Measurements from ENCODE around the gene DENND4B. TPM values are rescaled to one million over a fixed set of nuclear protein-coding genes. Genes with fewer than 3 reads are reported as not detected.

Gene DENND4B
- total and polyA plus RNA-seq, 10 of the 15 experiments (the other 5 are each of a cell fraction or from before 2014, with no cell fraction given) = 12.0 to 74.8 (median 22.7) TPM

DNA sequence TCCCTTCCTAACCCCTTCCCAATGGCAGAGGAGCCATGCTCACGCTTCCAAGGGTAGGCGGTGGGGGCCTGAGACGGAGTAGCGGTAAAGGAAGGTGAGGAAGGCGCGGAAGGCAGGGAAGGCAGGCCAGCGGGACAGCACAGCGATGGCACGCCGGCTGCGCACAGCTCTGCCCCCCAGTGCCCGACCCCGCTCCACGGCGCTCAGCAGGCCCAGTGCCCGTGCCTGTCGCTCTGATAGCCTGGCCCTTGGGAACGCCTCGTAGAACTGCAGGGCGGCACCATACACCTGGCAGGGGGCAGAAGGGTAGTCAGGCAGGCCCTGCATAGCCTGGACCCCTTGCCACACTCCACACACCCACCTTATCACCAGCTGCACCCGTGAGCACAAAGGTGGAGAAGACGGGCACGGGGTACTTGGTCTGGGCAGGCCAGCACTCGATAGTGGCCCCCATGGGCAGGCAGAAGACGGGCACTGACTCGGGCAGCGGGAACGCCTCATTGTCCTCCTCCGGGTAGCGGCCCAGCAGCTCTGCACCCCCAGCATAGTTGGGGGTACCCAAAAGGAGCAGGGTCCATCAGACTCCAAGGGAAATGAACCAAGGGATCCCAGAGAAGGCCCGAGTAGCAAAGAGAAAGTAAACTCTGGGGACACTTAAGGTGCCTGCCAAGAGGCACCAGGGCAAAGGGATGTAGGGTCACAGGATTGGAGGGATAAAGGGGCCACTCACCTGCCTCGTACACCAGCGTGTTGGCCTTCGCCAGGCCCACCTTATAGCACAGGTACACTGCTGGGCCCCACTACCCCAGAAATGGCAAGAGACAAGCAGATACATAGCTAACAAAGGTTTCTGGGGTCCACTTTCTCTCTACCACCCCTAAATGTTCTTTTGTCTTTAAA lies 4.4 kb downstream of the DENND4B start:
- DNase-seq (ENCODE audit: low read depth, low spot score) (no peak), FAIRE-seq (no peak), ATAC-seq (no peak)
- H3K27me3 ChIP-seq (replicated peaks in 1 of 2; ENCODE audit: control insufficient read depth in 2 of 2, insufficient read depth in 2 of 2, low read length in 1 of 2) = no peaks in the 10 kb centered on the region
- H3K4me2 ChIP-seq (ENCODE audit: control insufficient read depth, insufficient read depth) = no peak overlapping the region
- no peak overlapping the region for H3K27ac ChIP-seq (ENCODE audit: control insufficient read depth, insufficient read depth)
- intact Hi-C loops (cut with micrococcal nuclease; ENCODE audit: unreplicated experiment) = no loop called here
- POLR2A ChIA-PET = interaction anchor here (5.3 kb wide), 1 partner anchor 18 kb away, joined by 83 read pairs; the partner anchor contains the start of gene GATAD2B
- peaks cover 12 to 16% of the 10 kb centered on the region in 2 experiments; a peak in 3 of 4 replicates for H3K36me3 ChIP-seq (ENCODE audit: control insufficient read depth in 2 of 2, insufficient read depth in 2 of 2, low read length in 1 of 2)
- no peak overlapping the region for H3K4me3 ChIP-seq
- H3K9me3 ChIP-seq (replicated peaks; ENCODE audit: control insufficient read depth, insufficient read depth, low read length) = no peaks in the 10 kb centered on the region
- CTCF ChIA-PET = no interaction called here
- H3K4me1 ChIP-seq (ENCODE audit: control insufficient read depth, insufficient read depth, low read length) = peaks cover 15% of the 10 kb centered on the region
- TF ChIP-seq SREBF1 (IDR thresholded peaks at IDR 0.05; ENCODE audit: low read length) (no peak), NRF1 (conservative IDR thresholded peaks at IDR 0.05; ENCODE audit: low read depth, low read length) (no peak), ETV6 (conservative IDR thresholded peaks at IDR 0.05 in 1 of 2, IDR thresholded peaks at IDR 0.05 in 1 of 2; ENCODE audit: borderline replicate concordance in 1 of 2, low read depth in 1 of 2) (no peak), WRNIP1 (IDR thresholded peaks at IDR 0.05; ENCODE audit: borderline replicate concordance, low read depth, low read length) (no peak), RAD51 (IDR thresholded peaks at IDR 0.05) (no peak), TCF12 (IDR thresholded peaks at IDR 0.05; ENCODE audit: low read depth, low read length) (no peak), POU2F2 (IDR thresholded peaks at IDR 0.05; ENCODE audit: borderline replicate concordance, low read depth, low read length) (no peak), PAX5 (IDR thresholded peaks at IDR 0.05; ENCODE audit: borderline replicate concordance, low read depth, low read length) (no peak), ZNF384 (IDR thresholded peaks at IDR 0.05; ENCODE audit: borderline replicate concordance, low read depth, low read length) (no peak), NBN (IDR thresholded peaks at IDR 0.05) (no peak), SMAD1 (IDR thresholded peaks at IDR 0.05; ENCODE audit: low read depth, partially characterized antibody) (no peak), BMI1 (IDR thresholded peaks at IDR 0.05; ENCODE audit: borderline replicate concordance) (no peak), NFXL1 (IDR thresholded peaks at IDR 0.05; ENCODE audit: borderline replicate concordance) (no peak), CHD2 (IDR thresholded peaks at IDR 0.05; ENCODE audit: borderline replicate concordance, low read depth, low read length) (no peak), MEF2B (IDR thresholded peaks at IDR 0.05; ENCODE audit: partially characterized antibody, poor library complexity, severe bottlenecking) (no peak), EP300 (IDR thresholded peaks at IDR 0.05; ENCODE audit: borderline replicate concordance in 1 of 2, control insufficient read depth in 1 of 2, low read depth in 2 of 2, low read length in 2 of 2) (no peak), HDAC2 (IDR thresholded peaks at IDR 0.05) (no peak)
- TF ChIP-seq, protein P1, sequence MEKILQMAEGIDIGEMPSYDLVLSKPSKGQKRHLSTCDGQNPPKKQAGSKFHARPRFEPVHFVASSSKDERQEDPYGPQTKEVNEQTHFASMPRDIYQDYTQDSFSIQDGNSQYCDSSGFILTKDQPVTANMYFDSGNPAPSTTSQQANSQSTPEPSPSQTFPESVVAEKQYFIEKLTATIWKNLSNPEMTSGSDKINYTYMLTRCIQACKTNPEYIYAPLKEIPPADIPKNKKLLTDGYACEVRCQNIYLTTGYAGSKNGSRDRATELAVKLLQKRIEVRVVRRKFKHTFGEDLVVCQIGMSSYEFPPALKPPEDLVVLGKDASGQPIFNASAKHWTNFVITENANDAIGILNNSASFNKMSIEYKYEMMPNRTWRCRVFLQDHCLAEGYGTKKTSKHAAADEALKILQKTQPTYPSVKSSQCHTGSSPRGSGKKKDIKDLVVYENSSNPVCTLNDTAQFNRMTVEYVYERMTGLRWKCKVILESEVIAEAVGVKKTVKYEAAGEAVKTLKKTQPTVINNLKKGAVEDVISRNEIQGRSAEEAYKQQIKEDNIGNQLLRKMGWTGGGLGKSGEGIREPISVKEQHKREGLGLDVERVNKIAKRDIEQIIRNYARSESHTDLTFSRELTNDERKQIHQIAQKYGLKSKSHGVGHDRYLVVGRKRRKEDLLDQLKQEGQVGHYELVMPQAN (conservative IDR thresholded peaks at IDR 0.05) = no peak
- TF ChIP-seq, protein P2, sequence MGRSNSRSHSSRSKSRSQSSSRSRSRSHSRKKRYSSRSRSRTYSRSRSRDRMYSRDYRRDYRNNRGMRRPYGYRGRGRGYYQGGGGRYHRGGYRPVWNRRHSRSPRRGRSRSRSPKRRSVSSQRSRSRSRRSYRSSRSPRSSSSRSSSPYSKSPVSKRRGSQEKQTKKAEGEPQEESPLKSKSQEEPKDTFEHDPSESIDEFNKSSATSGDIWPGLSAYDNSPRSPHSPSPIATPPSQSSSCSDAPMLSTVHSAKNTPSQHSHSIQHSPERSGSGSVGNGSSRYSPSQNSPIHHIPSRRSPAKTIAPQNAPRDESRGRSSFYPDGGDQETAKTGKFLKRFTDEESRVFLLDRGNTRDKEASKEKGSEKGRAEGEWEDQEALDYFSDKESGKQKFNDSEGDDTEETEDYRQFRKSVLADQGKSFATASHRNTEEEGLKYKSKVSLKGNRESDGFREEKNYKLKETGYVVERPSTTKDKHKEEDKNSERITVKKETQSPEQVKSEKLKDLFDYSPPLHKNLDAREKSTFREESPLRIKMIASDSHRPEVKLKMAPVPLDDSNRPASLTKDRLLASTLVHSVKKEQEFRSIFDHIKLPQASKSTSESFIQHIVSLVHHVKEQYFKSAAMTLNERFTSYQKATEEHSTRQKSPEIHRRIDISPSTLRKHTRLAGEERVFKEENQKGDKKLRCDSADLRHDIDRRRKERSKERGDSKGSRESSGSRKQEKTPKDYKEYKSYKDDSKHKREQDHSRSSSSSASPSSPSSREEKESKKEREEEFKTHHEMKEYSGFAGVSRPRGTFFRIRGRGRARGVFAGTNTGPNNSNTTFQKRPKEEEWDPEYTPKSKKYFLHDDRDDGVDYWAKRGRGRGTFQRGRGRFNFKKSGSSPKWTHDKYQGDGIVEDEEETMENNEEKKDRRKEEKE (IDR thresholded peaks at IDR 0.05) = no peak
- in situ Hi-C loops (cut with MboI) = no loop called here
- SMC1A ChIA-PET (ENCODE audit: uncharacterized antibody, unreplicated experiment) = interaction anchor here (1.7 kb wide), 1 partner anchor 54 kb away, joined by 3 read pairs; no protein-coding TSS in a partner anchor
- H4K20me1 ChIP-seq (ENCODE audit: control insufficient read depth, insufficient read depth) = no peaks in the 10 kb centered on the region
- H3K79me2 ChIP-seq (ENCODE audit: control insufficient read depth, insufficient read depth, low read length) = peaks cover 28% of the 10 kb centered on the region
- RAD21 ChIA-PET (ENCODE audit: unreplicated experiment) = no interaction called here
- no peak overlapping the region for H2AFZ ChIP-seq (ENCODE audit: control insufficient read depth, low read depth, low read length)
- WGBS (ENCODE audit: insufficient coverage, insufficient replicate concordance, low lambda C conversion rate, missing lambda C conversion rate) = 95% methylated on average over 34 of the region's 34 CpGs
- no peak overlapping the region for H3K9ac ChIP-seq (ENCODE audit: control insufficient read depth, insufficient read depth, low read length)
- BruUV-seq (replicated peaks) = no TSS peak

Data from GM12878 (cell line).